ENCODE measurements around the gene SYNE3.
A peak's percentile ranks its signal among the peaks of the same experiment; 100 is the strongest.

The SYNE3 gene

DNA sequence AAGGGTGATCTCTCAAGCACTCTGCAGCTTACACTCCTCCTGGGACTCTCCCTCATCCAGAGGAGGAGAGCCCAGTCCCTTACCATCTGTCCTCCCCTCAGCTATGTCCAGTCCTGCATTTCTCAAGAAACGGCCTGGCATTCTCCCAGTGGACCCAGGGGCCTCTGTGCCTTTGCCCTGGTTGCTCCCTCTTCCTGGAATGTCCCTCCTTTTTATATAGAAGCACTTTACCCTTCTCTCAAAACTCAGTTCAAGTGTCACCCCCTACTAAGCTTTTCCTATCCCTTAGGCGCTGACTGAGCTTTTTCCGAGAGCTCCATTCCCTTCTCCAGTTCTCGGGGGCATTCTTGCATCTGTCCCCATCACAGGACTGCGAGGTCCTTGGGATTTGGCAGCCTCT, 9.5 kb upstream of the SYNE3 start:
- Mint-ChIP-seq H3K4me3 (no peak overlapping the region), H3K36me3 (ENCODE audit: insufficient read depth) (peaks cover 7% of the 10 kb centered on the region), H3K27ac (ENCODE audit: low read depth) (peak overlapping the region; percentile 64), H3K4me1 (peaks cover 54% of the 10 kb centered on the region), H3K9me3 (no peaks in the 10 kb centered on the region), H3K27me3 (no peaks in the 10 kb centered on the region)
- DNase-seq (ENCODE audit: low spot score in 2 of 2) (no peak), ATAC-seq (replicated peaks; ENCODE audit: extremely low read depth, poor library complexity, severe bottlenecking) (no peak)

DNA sequence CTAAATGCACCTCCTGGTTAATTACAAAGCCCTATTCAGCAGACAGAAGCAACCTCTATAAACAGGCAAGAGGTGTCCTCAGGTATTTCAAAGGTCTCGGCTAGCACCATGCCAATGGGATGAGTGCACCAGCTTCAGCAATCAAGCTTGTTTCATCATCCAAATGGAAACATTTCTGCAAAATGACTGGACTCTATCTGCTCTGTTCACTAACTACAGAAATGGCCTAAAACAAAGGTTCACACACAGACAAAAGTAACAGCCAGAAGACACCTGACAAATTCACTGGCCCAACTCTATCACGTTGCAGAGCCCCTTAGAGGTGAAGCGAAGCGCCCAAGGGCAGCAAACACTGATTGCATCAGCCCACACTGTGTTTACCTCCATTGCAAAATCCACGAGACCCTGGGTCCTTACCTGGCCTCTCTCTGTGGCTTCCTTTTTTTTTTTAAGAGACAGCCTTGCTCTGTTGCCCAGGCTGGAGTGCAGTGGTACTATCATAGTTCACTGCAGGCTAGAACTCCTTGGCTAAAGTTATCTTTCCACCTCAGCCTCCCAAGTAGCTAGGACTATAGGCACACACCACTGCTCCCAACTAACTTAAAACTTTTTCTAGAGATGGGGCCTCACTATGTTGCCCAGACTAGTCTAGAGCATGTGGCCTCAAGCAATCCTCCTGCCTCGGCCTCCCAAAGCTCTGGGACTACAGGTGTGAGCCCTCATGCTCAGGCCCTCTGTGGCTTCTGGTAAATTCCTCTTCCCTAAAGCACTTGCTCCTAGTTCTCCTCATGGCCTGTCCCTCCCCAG, 8.5 kb upstream of the SYNE3 start:
- no peak overlapping the region for H3K4me3 Mint-ChIP-seq
- peaks cover 59% of the 10 kb centered on the region for H3K4me1 Mint-ChIP-seq
- H3K36me3 Mint-ChIP-seq (ENCODE audit: insufficient read depth), result peaks cover 8% of the 10 kb centered on the region
- no peak for ATAC-seq (replicated peaks; ENCODE audit: extremely low read depth, poor library complexity, severe bottlenecking)
- H3K9me3 Mint-ChIP-seq, result no peaks in the 10 kb centered on the region
- DNase-seq (ENCODE audit: low spot score in 2 of 2), result no peak
- peak overlapping the region; percentile 72 for H3K27ac Mint-ChIP-seq (ENCODE audit: low read depth)
- no peaks in the 10 kb centered on the region for H3K27me3 Mint-ChIP-seq

DNA sequence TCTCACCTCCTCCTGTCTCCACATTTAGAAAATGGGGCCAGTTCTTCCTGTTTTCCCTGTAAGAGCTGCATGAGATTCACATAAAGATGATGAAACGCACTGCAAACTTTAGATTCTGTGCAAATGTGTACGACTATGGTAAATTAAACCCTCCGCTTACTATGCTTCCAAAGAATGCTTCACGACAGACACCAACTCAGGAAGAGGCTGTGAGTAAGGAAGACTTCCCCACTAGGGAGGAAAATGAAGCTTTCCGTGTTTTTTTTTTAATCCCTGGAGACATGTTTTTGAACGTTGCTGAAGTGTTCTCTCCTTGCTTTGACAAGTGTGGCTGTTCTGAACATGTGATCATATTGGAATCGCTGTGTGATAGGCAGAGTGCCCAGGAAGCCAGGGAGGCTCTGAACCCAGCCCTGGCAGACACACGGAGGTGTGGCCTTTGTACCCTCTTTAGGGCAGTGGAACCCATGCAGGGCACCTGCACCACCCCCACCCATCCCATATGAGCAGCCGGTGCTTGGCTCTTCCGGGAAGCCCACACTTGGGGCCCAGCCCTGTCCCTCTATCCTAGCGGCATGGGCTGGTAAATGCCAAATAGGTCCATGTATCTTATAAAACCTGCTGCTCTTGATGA, 7.5 kb upstream of the SYNE3 start:
- no peaks in the 10 kb centered on the region for H3K27me3 Mint-ChIP-seq
- H3K4me1 Mint-ChIP-seq, result peaks cover 69% of the 10 kb centered on the region
- no peak for DNase-seq (ENCODE audit: low spot score in 2 of 2)

DNA sequence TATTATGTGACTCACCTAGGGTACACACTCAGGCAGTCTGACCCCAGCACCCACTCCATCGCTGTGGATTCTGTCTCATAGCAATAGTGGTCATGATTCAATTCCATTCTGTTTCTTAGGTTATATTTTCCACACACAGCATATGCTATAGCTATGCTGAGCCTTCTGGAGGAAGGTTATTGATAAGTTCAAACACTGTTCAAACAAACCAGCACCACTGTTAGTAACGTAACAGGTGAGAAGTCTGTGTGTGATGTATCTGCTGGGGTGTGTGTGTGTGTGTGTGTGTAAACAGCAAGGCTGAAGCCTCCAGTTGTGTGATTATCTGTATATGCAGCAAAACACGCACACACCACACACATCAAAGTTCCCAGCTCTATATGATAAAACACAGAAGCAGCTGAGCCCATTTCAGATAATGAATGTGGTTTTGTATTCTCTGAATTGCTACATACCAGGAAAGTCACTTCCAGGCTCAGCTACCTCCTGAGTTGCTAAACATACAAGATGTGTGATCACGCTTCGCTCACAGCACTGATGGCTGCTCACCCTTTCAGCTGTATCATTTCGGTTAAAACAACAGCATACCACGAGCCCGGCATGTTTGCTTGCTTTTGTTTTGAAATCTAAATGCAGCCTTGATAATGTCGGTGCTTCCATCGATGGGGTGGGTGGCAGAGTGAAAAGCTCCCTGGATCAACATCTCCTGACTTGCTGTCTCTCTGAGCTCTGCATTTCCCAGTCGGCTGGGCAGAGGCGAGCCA, 6.8 kb upstream of the SYNE3 start:
- peaks cover 6% of the 10 kb centered on the region for H3K36me3 Mint-ChIP-seq (ENCODE audit: insufficient read depth)
- H3K27me3 Mint-ChIP-seq, result no peaks in the 10 kb centered on the region
- H3K9me3 Mint-ChIP-seq, result no peaks in the 10 kb centered on the region
- peak overlapping the region; percentile 72 for H3K27ac Mint-ChIP-seq (ENCODE audit: low read depth)
- peak; percentile 47 for ATAC-seq (replicated peaks; ENCODE audit: extremely low read depth, poor library complexity, severe bottlenecking)
- H3K4me1 Mint-ChIP-seq, result peaks cover 76% of the 10 kb centered on the region
- no peak for DNase-seq (ENCODE audit: low spot score in 2 of 2)
- H3K4me3 Mint-ChIP-seq, result peak overlapping the region; percentile 64

More for the DNA sequence above, 7.5 kb upstream of the SYNE3 start:
- Mint-ChIP-seq H3K4me3 (peak overlapping the region; percentile 64), H3K9me3 (no peaks in the 10 kb centered on the region), H3K36me3 (ENCODE audit: insufficient read depth) (peaks cover 5% of the 10 kb centered on the region), H3K27ac (ENCODE audit: low read depth) (peak overlapping the region; percentile 72)
- peak; percentile 10 for ATAC-seq (replicated peaks; ENCODE audit: extremely low read depth, poor library complexity, severe bottlenecking)

DNA sequence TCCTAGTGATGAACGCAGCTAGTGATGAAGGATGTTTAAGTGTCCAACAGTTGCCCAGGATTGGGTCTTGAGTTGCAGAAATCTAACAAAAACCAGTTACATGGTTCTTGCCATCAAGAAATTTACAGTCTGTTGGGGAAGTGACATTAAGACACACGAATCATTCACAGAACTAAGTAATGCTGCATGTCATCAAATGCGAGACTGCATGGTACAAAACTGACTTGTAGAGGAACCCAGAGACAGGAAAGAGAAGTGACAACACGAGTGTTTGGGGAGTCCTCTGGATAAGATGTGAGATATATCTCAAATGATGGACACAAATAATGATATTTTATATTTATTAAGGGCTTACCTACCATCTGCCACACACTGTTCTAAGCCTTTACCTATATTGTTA, 6.1 kb upstream of the SYNE3 start:
- DNase-seq (ENCODE audit: low spot score in 2 of 2), result no peak
- H3K4me3 Mint-ChIP-seq, result peak overlapping the region; percentile 64
- no peaks in the 10 kb centered on the region for H3K9me3 Mint-ChIP-seq
- peaks cover 7% of the 10 kb centered on the region for H3K36me3 Mint-ChIP-seq (ENCODE audit: insufficient read depth)
- H3K27ac Mint-ChIP-seq (ENCODE audit: low read depth), result peak overlapping the region; percentile 72
- H3K27me3 Mint-ChIP-seq, result no peaks in the 10 kb centered on the region
- H3K4me1 Mint-ChIP-seq, result peaks cover 82% of the 10 kb centered on the region
- no peak for ATAC-seq (replicated peaks; ENCODE audit: extremely low read depth, poor library complexity, severe bottlenecking)

DNA sequence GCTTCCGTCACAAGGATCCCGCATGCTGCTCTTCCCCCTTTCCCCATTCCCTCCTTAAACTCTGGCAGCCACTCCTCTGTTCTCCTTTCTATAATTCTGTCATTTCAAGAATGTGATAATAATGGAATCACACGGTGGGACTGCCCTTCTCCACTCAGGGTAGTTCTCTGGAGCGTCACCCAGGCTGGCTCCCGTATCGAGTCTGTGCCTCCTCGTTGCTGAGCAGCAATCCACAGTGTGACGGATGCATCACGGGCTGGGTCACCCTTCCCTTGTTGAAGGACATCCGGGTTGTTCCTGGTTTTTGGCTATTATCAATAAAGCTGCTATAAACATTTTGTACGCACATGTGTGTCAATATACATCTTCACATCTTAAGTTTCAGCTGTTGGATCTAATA, 5.7 kb upstream of the SYNE3 start:
- Mint-ChIP-seq H3K4me1 (peaks cover 82% of the 10 kb centered on the region), H3K36me3 (ENCODE audit: insufficient read depth) (peaks cover 7% of the 10 kb centered on the region), H3K27me3 (no peaks in the 10 kb centered on the region), H3K4me3 (peak overlapping the region; percentile 64), H3K9me3 (no peaks in the 10 kb centered on the region), H3K27ac (ENCODE audit: low read depth) (peak overlapping the region; percentile 72)
- DNase-seq (ENCODE audit: low spot score in 2 of 2) (no peak), ATAC-seq (replicated peaks; ENCODE audit: extremely low read depth, poor library complexity, severe bottlenecking) (no peak)

DNA sequence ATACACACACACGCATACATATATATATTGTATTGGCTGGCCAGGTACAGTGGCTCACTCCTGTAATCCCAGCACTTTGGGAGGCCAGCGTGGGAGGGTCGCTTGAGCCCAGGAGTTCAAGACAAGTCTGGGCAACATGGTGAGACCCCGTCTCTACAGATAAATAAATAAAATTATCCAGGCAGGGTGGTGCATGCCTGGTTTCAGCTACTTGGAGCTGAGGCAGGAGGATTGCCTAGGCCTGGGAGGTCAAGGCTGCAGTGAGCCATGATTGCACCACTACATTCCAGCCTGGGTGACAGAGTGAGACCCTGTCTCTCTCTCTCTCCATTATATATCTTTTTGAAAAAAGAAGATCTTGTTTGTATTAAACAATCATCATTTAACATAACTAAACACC, 4.6 kb upstream of the SYNE3 start:
- ATAC-seq (replicated peaks; ENCODE audit: extremely low read depth, poor library complexity, severe bottlenecking), result no peak
- Mint-ChIP-seq H3K4me3 (no peak overlapping the region), H3K27me3 (no peaks in the 10 kb centered on the region), H3K4me1 (peaks cover 81% of the 10 kb centered on the region), H3K27ac (ENCODE audit: low read depth) (no peak overlapping the region), H3K9me3 (no peaks in the 10 kb centered on the region), H3K36me3 (ENCODE audit: insufficient read depth) (peaks cover 7% of the 10 kb centered on the region)
- DNase-seq (ENCODE audit: low spot score in 2 of 2), result no peak

DNA sequence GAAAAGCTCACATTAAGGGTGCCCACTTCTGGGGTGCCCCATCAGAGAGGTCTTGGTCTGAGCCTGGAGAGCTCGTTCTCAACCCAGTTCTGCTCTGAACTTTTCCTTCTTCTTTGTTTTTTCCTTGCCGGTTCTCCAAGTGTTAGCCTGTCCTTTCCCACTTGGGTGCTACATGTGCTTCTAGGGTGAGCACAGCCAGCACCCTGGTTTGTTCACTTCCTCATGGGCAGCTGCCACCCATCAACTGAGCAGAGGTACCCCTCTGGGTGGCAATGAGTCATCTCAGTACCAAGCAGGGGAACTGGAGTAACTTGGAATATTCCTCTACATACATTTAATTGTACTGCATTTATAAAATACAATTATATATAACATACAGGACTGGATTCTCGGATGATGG, 3.9 kb upstream of the SYNE3 start:
- peak overlapping the region; percentile 78 for H3K4me3 Mint-ChIP-seq
- H3K36me3 Mint-ChIP-seq (ENCODE audit: insufficient read depth), result peaks cover 7% of the 10 kb centered on the region
- no peaks in the 10 kb centered on the region for H3K9me3 Mint-ChIP-seq
- peak overlapping the region; percentile 85 for H3K27ac Mint-ChIP-seq (ENCODE audit: low read depth)
- DNase-seq (ENCODE audit: low spot score in 2 of 2), result no peak
- H3K27me3 Mint-ChIP-seq, result no peaks in the 10 kb centered on the region
- H3K4me1 Mint-ChIP-seq, result peaks cover 81% of the 10 kb centered on the region
- no peak for ATAC-seq (replicated peaks; ENCODE audit: extremely low read depth, poor library complexity, severe bottlenecking)

DNA sequence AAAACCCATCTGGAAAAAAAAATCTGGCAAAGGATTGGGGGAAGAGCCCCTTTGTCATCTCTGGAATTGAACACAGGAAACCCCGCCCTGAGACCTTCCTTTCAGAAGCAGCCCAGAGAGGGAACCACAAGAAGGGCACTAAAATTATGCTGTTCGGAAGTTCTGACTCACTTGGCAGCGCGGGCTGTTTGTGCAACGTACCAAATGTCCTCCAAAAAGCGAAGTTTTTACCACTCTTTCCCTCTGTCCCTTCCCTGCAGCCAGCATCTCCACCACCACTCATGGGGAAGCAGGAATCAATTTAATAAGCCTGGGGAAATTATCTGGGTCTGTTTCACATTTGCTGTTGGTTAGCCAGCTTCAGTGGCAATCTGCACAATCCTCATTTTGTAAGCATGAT, 3.2 kb upstream of the SYNE3 start:
- no peak for DNase-seq (ENCODE audit: low spot score in 2 of 2)
- H3K9me3 Mint-ChIP-seq, result no peaks in the 10 kb centered on the region
- peak overlapping the region; percentile 85 for H3K27ac Mint-ChIP-seq (ENCODE audit: low read depth)
- ATAC-seq (replicated peaks; ENCODE audit: extremely low read depth, poor library complexity, severe bottlenecking), result no peak
- H3K36me3 Mint-ChIP-seq (ENCODE audit: insufficient read depth), result peaks cover 9% of the 10 kb centered on the region
- peak overlapping the region; percentile 78 for H3K4me3 Mint-ChIP-seq
- H3K4me1 Mint-ChIP-seq, result peaks cover 81% of the 10 kb centered on the region
- H3K27me3 Mint-ChIP-seq, result no peaks in the 10 kb centered on the region

DNA sequence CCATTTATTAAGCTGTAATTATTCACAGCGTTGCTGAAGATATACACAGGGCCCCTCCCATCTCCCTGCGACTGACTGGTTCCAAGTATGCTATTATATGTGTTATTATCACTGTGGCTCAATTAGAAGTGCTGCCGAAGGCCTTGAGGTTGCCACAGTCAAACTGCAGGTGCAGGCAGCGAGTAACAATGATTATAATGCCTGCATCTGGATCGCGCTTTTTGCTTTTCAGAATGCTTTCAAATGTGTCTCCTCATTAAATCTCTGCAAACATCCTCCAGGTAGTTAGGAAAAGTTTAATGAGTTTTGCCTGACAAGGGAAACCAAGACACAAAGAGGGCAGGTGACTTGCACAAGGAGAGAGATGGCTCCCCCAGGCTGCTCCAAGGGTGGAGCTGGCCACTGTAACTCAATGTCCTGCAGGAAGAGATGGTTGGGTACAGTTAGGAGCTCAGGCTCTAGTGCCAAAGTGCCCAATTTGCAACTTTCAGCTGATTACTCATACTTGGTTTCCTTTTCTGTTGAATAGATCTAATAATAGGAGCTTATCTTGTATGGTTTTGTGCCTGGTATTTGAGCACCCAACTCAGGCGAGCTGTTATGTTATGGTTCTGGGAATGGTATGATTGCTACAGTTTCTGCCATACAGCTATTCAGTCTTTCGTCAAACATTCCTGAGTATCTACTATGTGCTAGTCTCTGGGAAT, 1.7 kb upstream of the SYNE3 start:
- no peaks in the 10 kb centered on the region for H3K9me3 Mint-ChIP-seq
- H3K4me3 Mint-ChIP-seq, result peak overlapping the region; percentile 78
- peaks cover 7% of the 10 kb centered on the region for H3K36me3 Mint-ChIP-seq (ENCODE audit: insufficient read depth)
- peaks cover 68% of the 10 kb centered on the region for H3K4me1 Mint-ChIP-seq
- DNase-seq (ENCODE audit: low spot score in 2 of 2) (no peak), ATAC-seq (replicated peaks; ENCODE audit: extremely low read depth, poor library complexity, severe bottlenecking) (no peak)
- no peaks in the 10 kb centered on the region for H3K27me3 Mint-ChIP-seq
- peak overlapping the region; percentile 58 for H3K27ac Mint-ChIP-seq (ENCODE audit: low read depth)

DNA sequence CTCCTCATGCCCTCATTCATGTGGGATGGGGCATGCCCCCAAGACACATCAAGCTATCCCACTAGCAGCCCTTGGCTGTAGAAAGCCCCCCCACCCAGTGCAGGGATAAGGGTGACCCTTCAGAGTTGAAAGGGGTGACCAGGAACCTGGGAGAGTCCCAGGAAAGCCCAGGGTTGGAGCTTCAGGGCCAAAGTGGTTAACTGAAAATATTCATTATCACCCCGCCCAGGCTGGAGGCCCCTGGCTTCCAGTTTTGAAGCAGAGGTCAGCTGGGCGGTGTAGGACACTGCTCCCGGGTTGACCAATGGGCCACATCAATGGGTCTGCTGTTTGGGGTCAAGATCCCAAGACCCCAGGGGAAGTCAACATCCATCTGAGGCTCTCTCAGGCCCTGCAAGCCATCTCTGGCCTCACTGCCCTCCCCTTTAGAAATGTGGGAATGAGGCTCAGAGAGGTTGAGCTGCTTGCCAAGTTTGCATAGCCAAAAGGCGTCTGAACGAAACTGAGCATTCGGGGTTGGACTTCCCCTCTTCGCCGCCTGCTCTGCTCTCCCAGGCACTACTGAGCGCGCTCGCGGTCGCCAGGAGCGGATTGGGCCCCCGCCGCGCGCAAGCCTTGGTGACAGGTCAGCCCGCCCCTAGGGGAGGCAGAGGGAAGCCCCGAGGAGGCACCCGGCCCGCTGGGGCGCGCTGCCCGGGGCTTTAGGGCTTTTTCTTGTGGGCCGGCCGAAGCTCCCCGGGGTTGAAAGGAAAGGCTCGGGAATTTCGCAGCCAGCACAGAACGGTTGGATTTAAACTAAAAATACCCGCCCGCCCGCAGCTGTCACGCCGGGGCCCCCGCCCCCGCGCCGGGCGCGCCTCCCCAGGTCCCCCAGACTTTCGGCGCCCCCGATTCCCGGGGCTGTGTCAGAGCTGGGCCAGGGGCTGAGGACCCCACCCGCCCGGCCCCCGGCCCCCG, 576 bp downstream of the SYNE3 start:
- H3K4me1 Mint-ChIP-seq, result peaks cover 58% of the 10 kb centered on the region
- peaks cover 9% of the 10 kb centered on the region for H3K36me3 Mint-ChIP-seq (ENCODE audit: insufficient read depth)
- ATAC-seq (replicated peaks; ENCODE audit: extremely low read depth, poor library complexity, severe bottlenecking), result peak; percentile 93
- peak overlapping the region; percentile 89 for H3K4me3 Mint-ChIP-seq
- no peaks in the 10 kb centered on the region for H3K27me3 Mint-ChIP-seq
- no peaks in the 10 kb centered on the region for H3K9me3 Mint-ChIP-seq
- peak overlapping the region; percentile 79 for H3K27ac Mint-ChIP-seq (ENCODE audit: low read depth)
- DNase-seq (ENCODE audit: low spot score in 2 of 2), result peak; percentile 65 to 79

Data from central memory CD8-positive, alpha-beta T cell (primary cell).